Measurements from ENCODE around the gene ZCCHC7. TPM values are rescaled to one million over a fixed set of nuclear protein-coding genes. Genes with fewer than 3 reads are reported as not detected.
A peak's percentile ranks its signal among the peaks of the same experiment; 100 is the strongest.

Gene ZCCHC7
- total and polyA plus RNA-seq, 10 of the 15 experiments (the other 5 are each of a cell fraction or from before 2014, with no cell fraction given): 42.9 to 178 (median 53.3) TPM

- ChIA-PET SMC1A (ENCODE audit: uncharacterized antibody, unreplicated experiment) (interaction anchor here (0.8 to 4.0 kb wide), 22 partner anchors 8 to 176 kb away, joined by 3 to 40 read pairs (median 8); no protein-coding TSS in a partner anchor), RAD21 (ENCODE audit: unreplicated experiment) (interaction anchor here (1.0 to 11.6 kb wide), 9 partner anchors 10 to 351 kb away, joined by 3 to 126 read pairs (median 12); no protein-coding TSS in a partner anchor), CTCF (interaction anchor here (1.2 to 13.2 kb wide), 5 partner anchors 10 to 35 kb away, joined by 4 to 220 read pairs (median 23); no protein-coding TSS in a partner anchor), POLR2A (interaction anchor here (4.8 to 11.3 kb wide), 2 partner anchors 9 to 35 kb away, joined by 46 to 212 read pairs; no protein-coding TSS in a partner anchor)
- TF ChIP-seq NBN (IDR thresholded peaks at IDR 0.05): no peak
- peak; percentile 87 for TF ChIP-seq SMAD1 (IDR thresholded peaks at IDR 0.05; ENCODE audit: low read depth, partially characterized antibody)
- TF ChIP-seq SREBF2 (IDR thresholded peaks at IDR 0.05; ENCODE audit: low read length): no peak
- TF ChIP-seq IKZF1 (conservative IDR thresholded peaks at IDR 0.05): no peak
- peaks cover 11% of the 10 kb centered on the region for H3K79me2 ChIP-seq (ENCODE audit: control insufficient read depth, insufficient read depth, low read length)
- no peak for DNase-seq (ENCODE audit: low read depth, low spot score)
- no peak for ATAC-seq
- H3K36me3 ChIP-seq (ENCODE audit: control insufficient read depth in 2 of 2, insufficient read depth in 2 of 2, low read length in 1 of 2): no peaks in the 10 kb centered on the region
- H3K4me3 ChIP-seq: no peak overlapping the region
- H3K9ac ChIP-seq (ENCODE audit: control insufficient read depth, insufficient read depth, low read length): peak overlapping the region; percentile 81; the same call in 1 of the 2 replicates
- in situ Hi-C loops (cut with MboI) (no loop called here), intact Hi-C loops (cut with micrococcal nuclease; ENCODE audit: unreplicated experiment) (loop anchor here (10.0 kb wide), 1 partner anchor 378 kb away; no protein-coding TSS in a partner anchor)
- BruUV-seq (replicated peaks): no TSS peak
- no peak overlapping the region; the same call in 1 of the 2 replicates for H3K4me2 ChIP-seq (ENCODE audit: control insufficient read depth, insufficient read depth)
- no peaks in the 10 kb centered on the region for H4K20me1 ChIP-seq (ENCODE audit: control insufficient read depth, insufficient read depth)
- FAIRE-seq: no peak
- no peaks in the 10 kb centered on the region for H3K27me3 ChIP-seq (replicated peaks in 1 of 2; ENCODE audit: control insufficient read depth in 2 of 2, insufficient read depth in 2 of 2, low read length in 1 of 2)
- peaks cover 88% of the 10 kb centered on the region for H3K4me1 ChIP-seq (ENCODE audit: control insufficient read depth, insufficient read depth, low read length)
- H3K9me3 ChIP-seq (replicated peaks; ENCODE audit: control insufficient read depth, insufficient read depth, low read length): no peaks in the 10 kb centered on the region
- WGBS (ENCODE audit: insufficient coverage, insufficient replicate concordance, low lambda C conversion rate, missing lambda C conversion rate): 90% methylated on average over 3 of the region's 3 CpGs
- H3K27ac ChIP-seq (ENCODE audit: control insufficient read depth, insufficient read depth): peak overlapping the region; percentile 97
- no peak overlapping the region for H2AFZ ChIP-seq (ENCODE audit: control insufficient read depth, low read depth, low read length)
Measured at GRCh38 chr9:37372839-37373238, 252.5 kb downstream of the ZCCHC7 start.

- Histone ChIP-seq H3K9ac (ENCODE audit: control insufficient read depth, insufficient read depth, low read length) (no peak overlapping the region), H3K27me3 (replicated peaks in 1 of 2; ENCODE audit: control insufficient read depth in 2 of 2, insufficient read depth in 2 of 2, low read length in 1 of 2) (no peaks in the 10 kb centered on the region), H2AFZ (ENCODE audit: control insufficient read depth, low read depth, low read length) (no peak overlapping the region), H3K36me3 (ENCODE audit: control insufficient read depth in 2 of 2, insufficient read depth in 2 of 2, low read length in 1 of 2) (no peaks in the 10 kb centered on the region), H3K9me3 (replicated peaks; ENCODE audit: control insufficient read depth, insufficient read depth, low read length) (no peaks in the 10 kb centered on the region), H3K4me3 (no peak overlapping the region), H4K20me1 (ENCODE audit: control insufficient read depth, insufficient read depth) (no peaks in the 10 kb centered on the region), H3K4me1 (ENCODE audit: control insufficient read depth, insufficient read depth, low read length) (peaks cover 95% of the 10 kb centered on the region), H3K27ac (ENCODE audit: control insufficient read depth, insufficient read depth) (peak overlapping the region; percentile 97), H3K4me2 (ENCODE audit: control insufficient read depth, insufficient read depth) (no peak overlapping the region), H3K79me2 (ENCODE audit: control insufficient read depth, insufficient read depth, low read length) (peaks cover 11% of the 10 kb centered on the region)
- ChIA-PET SMC1A (ENCODE audit: uncharacterized antibody, unreplicated experiment) (interaction anchor here (0.8 to 4.0 kb wide), 18 partner anchors 8 to 182 kb away, joined by 3 to 40 read pairs (median 6); no protein-coding TSS in a partner anchor), POLR2A (interaction anchor here (0.6 to 11.3 kb wide), 8 partner anchors 8 to 170 kb away, joined by 3 to 212 read pairs (median 4); no protein-coding TSS in a partner anchor), RAD21 (ENCODE audit: unreplicated experiment) (interaction anchor here (0.9 to 11.6 kb wide), 10 partner anchors 9 to 347 kb away, joined by 3 to 126 read pairs (median 4); no protein-coding TSS in a partner anchor), CTCF (interaction anchor here (0.7 to 13.2 kb wide), 11 partner anchors 9 to 379 kb away, joined by 3 to 220 read pairs (median 4); no protein-coding TSS in a partner anchor)
- no peak for DNase-seq (ENCODE audit: low read depth, low spot score)
- WGBS (ENCODE audit: insufficient coverage, insufficient replicate concordance, low lambda C conversion rate, missing lambda C conversion rate): 91% methylated on average over 1 of the region's 1 CpG
- FAIRE-seq: no peak
- in situ Hi-C loops (cut with MboI) (no loop called here), intact Hi-C loops (cut with micrococcal nuclease; ENCODE audit: unreplicated experiment) (loop anchor here (10.0 kb wide), 1 partner anchor 379 kb away; no protein-coding TSS in a partner anchor)
- no TSS peak for BruUV-seq (replicated peaks)
- TF ChIP-seq EGR1 (IDR thresholded peaks at IDR 0.05; ENCODE audit: borderline replicate concordance in 1 of 2, low read depth in 2 of 2, low read length in 2 of 2) (no peak), BHLHE40 (IDR thresholded peaks at IDR 0.05; ENCODE audit: borderline replicate concordance in 1 of 2, low read depth in 2 of 2, low read length in 1 of 2) (no peak), HDAC6 (IDR thresholded peaks at IDR 0.05; ENCODE audit: unreplicated experiment) (no peak), PAX5 (IDR thresholded peaks at IDR 0.05; ENCODE audit: borderline replicate concordance, low read depth, low read length) (no peak), CHD2 (IDR thresholded peaks at IDR 0.05; ENCODE audit: borderline replicate concordance, low read depth, low read length) (no peak), EZH2 (IDR thresholded peaks at IDR 0.05; ENCODE audit: borderline replicate concordance, control insufficient read depth, low read depth, low read length) (no peak), LARP7 (IDR thresholded peaks at IDR 0.05) (no peak)
- ATAC-seq: no peak
Measured at GRCh38 chr9:37373621-37374020, 253.2 kb downstream of the ZCCHC7 start.

Measured in GM12878 (cell line).